Suprapubic skin (tissue), 3 donors: Measurements from ENCODE around the gene IBA57.

Experiments
- POLR2A ChIP-seq, 2 donors: fragments of 450-650 bp; IDR thresholded peaks; one replicate each; pipeline ENCODE4 v1.6.1; 2017; ENCODE audit warnings: antibody characterized with exemption in 2 of 2, mild to moderate bottlenecking in 2 of 2, moderate library complexity in 2 of 2
- TF ChIP-seq, protein P1 (sequence below), 2 donors: fragments of 200-600 bp in 1 of 2; fragments of 450-650 bp in 1 of 2; sonication (generic) in 1 of 2; IDR thresholded peaks; one replicate each; pipeline ENCODE4 v1.5.1; 2016 to 2019; ENCODE audit warnings: antibody characterized with exemption in 2 of 2, mild to moderate bottlenecking in 1 of 2, moderate library complexity in 1 of 2

DNA sequence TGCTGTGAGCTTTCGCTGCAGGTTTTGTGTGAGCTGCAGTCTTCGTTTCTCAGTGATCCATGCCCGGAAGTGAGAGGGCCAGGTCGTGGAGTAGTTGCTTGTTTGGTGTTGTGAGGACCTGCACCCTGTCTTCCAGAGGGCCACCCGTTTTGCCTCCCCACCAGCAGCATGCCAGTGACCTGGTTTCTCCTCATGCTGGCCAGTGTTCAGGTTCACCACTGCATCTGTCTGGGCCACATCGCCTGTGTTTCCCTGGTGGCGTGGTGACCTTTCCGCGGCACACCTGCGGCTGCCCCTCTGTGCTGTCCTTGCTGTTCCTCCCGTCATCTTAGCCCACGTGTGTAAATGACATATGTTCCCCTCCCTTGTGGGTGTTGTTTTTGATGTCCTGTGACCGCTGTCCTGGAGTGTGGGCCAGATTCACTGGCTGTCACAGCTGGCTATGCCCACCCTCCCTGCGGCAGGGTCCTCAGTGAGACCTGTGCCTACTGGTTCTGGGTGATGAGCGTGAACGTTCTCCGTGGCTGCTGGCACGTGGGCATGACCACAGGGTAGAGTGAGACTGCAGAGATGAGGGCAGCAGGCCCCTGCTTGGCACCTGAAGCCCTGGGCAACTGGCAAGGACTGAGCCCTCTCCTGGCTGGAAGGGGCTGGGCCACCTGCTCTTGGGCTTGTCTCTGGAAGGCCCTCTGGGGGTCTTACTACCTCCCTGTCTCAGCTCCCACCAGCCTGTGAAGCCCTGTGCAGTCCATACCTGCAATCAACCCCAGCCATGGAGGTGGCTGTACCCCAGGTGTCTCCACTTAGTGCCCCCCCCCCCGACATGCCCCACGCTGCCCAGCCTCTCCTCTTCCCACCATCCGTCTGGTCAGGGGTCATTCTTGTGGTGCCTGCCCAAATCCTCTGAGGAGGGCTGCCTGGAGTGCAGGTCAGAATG is 7.3 kb downstream of the IBA57 start:
- no peak for TF ChIP-seq POLR2A (IDR thresholded peaks at IDR 0.05)
- TF ChIP-seq, protein P1, sequence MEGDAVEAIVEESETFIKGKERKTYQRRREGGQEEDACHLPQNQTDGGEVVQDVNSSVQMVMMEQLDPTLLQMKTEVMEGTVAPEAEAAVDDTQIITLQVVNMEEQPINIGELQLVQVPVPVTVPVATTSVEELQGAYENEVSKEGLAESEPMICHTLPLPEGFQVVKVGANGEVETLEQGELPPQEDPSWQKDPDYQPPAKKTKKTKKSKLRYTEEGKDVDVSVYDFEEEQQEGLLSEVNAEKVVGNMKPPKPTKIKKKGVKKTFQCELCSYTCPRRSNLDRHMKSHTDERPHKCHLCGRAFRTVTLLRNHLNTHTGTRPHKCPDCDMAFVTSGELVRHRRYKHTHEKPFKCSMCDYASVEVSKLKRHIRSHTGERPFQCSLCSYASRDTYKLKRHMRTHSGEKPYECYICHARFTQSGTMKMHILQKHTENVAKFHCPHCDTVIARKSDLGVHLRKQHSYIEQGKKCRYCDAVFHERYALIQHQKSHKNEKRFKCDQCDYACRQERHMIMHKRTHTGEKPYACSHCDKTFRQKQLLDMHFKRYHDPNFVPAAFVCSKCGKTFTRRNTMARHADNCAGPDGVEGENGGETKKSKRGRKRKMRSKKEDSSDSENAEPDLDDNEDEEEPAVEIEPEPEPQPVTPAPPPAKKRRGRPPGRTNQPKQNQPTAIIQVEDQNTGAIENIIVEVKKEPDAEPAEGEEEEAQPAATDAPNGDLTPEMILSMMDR (IDR thresholded peaks at IDR 0.05): no peak
